ENCODE results near the gene PIP4P1. TPM values are rescaled to one million over a fixed set of nuclear protein-coding genes. Genes with fewer than 3 reads are reported as not detected.

PIP4P1 gene
- total RNA-seq (2022; extraction: Qiagen RNA extraction), result 26.9 to 38.5 TPM (median 31.7 TPM) in 5 replicates

DNA sequence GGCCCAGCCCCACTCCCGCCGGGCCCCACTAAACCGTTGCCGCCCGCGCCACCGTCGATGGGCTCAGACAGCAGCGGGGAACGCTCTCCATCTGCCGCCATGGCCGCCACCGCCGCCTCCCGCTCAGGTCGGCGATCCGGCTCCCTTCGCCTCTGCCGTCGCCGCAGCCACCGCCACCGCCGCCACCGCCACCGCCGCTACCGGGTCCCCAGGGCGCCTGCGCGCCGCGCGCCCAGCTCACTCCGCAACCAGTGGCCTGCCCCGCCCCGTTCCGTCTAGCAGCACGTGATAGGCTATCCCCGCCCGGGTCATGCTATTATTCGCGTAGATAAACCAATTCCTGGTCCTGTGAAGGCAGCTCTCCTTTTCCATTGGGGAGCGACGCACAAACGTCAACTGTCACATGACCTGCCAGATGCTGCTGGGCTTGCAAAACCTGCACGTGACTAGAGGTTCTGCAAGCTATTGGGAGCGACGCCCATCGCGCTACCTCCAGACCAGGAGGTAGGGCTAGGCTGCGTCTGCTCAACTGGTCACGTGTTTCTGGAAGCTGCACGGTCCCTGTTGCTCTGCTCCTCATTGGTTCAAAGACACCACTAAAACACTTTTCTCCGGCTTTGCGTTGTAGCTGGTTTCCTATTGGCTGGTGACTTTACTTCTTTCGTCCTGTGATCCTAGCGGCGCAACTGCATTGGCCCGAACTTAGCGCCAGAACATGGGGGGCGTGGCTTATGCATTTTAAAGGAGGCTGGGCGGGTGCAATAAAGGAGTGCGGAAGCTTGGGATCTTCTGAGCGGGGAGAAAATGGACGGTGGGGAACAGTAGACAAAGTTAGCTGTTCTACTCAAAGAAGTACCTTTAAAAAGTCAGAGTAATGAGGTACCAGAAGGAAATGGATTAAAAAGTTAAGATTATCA, at the start of gene PIP4P1:
PIP4P1 (minus strand) TSS at position 210 of the 917 bp plus-strand sequence; CDS start at position 101, 109 bp downstream.

DNA sequence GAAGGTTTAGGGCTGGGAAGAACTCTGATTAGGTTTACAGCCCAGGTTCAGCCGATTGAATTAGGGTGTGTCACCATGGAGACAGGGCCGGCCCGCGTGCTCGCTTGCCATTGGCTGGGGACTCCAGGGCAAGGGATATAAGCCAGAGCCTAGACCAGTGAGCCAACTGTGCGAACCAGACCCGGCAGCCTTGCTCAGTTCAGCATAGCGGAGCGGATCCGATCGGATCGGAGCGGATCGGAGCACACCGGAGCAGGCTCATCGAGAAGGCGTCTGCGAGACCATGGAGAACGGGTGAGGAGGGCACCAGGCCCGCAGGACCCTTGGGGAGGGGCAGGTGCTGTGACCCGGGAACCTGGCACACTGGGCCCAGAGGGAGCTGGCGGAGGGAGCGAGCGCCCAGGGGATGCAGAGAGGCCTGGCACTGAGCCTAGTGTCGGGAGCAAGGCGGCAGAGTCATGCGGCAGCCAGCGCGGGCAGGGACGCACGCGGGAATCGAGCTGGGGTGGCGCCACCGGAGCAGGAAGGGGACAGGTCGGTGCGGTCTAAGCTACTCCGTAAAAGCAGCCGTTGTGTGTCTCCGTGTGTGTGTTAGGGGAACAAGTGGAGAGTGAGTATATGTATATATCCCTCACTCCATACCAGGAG, 8.1 kb upstream of the PIP4P1 start, which contains the start of gene PNP:
PNP (plus strand) TSS at position 165 of the 648 bp plus-strand sequence; CDS start at position 284, 119 bp downstream.

DNA sequence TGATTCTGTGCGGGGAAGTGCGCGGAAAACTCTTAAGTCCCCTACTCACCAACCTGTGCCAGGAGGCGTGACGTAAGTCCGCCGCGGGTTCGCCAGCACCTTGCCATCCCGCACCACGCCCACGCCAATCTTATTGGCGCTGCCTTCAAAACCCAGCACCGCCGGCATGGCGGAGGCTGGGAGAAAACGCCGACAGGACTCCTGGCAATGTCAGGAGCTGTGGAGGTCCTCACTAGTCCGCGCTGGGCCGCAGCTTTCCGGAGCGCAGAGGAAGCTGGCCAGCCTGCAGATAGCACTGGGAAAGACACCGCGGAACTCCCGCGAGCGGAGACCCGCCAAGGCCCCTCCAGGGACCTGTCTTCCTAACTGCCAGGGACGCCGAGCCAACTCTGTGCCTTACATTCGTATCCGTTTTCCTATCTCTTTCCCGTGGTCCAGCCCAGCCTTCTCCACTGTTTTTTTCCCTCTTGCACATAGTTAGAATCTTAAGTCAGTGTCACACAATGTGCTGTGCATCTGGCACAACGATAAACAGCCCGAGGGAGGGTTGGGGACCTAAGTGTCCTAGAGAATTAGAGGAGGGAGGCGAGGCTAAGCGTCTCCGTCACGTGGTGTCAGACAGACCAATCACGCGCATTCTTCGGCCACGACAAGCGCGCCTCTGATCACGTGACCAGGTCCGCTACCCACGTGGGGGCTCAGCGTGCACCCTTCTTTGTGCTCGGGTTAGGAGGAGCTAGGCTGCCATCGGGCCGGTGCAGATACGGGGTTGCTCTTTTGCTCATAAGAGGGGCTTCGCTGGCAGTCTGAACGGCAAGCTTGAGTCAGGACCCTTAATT, 6.5 kb downstream of the PIP4P1 start, which contains the start of the genes APEX1 and OSGEP:
APEX1 (plus strand) TSS at position 711 of the 839 bp plus-strand sequence. CDS start 420 bp downstream, outside the sequence.
OSGEP (minus strand) TSS at position 297 of the 839 bp plus-strand sequence; CDS start at position 168, 129 bp downstream.

DNA sequence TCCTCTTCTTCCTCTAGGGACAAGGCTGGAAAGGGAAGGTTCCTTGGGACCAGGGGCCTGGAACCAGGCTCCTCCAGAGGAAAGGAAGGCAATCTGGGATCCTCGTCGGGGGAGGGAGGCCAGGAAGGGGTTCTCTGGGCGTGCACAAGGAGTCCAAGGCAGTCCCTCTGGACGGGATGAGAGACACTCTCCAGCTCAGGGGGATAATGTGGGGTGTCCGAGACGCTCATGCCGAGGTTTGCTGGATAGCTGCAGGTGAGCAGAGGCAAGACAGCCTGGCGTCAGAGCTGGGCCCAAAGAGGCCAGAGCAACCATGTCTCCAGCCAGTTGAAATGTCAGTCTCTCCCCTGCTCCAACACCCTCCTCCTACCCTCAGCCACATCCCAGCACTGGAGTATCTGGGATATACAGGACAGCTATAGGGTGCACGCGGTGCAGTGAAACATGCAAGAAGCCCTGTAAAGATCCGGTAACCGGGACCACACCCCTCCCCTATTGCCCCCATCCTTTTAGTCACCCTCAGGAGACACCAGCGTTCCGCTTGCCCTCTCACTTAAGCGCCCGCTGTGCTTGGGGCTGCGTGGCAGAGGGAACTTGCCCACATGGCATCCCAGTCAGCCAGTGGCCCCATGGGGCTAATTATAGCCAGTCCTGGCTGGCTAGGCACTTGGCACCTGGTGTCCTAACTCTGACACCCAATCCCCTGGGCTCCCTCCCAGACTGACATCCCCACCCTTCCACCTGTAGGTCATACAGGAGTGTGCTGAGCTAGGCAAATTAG, 25.5 kb downstream of the PIP4P1 start, which contains the start of gene KLHL33:
KLHL33 (minus strand) TSS at position 585 of the 781 bp plus-strand sequence; CDS start at position 230, 355 bp downstream.

DNA sequence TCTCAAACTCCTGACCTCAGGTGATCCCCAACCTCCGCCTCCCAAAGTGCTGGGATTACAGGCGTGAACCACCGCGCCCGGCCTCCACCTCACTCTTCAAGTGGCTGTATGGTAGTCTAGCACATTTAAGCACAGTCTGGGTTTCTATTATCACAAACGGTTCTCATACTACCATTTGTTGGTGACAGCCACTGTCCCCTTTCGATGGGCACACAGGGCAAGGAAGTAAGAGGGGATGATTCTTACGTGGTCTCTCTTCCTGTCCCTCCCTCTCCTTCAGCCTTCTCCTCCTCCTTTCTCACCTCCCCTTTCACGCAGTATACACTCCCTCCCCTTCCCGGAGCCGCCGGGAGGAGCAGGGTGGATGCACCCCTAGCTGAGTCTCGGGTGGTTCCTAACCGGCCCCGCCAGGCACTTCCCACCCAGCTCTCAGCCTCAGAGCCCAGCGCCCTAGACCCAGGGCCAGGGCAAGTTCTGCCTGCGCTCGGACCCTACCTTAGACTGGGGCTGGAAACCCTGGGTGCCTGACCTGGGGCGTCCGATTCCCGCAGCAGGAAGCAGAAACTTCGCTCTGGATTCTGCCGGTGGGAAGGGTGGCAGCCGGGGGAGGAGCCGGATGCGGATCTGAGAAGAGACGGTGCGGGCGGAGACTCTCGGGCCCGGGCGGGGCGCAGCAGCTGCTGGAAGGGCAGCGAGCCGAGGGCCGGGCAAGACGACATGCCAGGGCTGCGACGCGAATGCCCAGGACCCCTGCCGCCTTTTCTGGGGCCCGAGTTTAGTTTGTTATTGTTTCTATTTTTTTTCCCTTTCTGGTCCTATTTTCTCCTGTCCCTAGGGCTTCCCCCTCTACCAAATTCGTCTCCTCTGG, 48.1 kb downstream of the PIP4P1 start, which contains the start of gene TEP1:
TEP1 (minus strand) TSS at position 626 of the 868 bp plus-strand sequence. CDS start 5,062 bp downstream, outside the sequence.

Other genes with a start within 250 kb of the PIP4P1 start
- gene OR11H6, start 237.7 kb downstream of the PIP4P1 start, total RNA-seq (2022; extraction: Qiagen RNA extraction), result not detected in 5 replicates
- gene OR11H7, start 232.5 kb downstream of the PIP4P1 start, total RNA-seq (2022; extraction: Qiagen RNA extraction), result not detected in 5 replicates
- gene OR11H4, start 222.1 kb downstream of the PIP4P1 start, total RNA-seq (2022; extraction: Qiagen RNA extraction), result not detected in 5 replicates
- 15.5 to 26.0 TPM (median 17.3 TPM) in 5 replicates for gene TTC5, start 155.5 kb downstream of the PIP4P1 start, total RNA-seq (2022; extraction: Qiagen RNA extraction)
- 35.9 to 43.6 TPM (median 38.6 TPM) in 5 replicates for gene CCNB1IP1, start 128.2 kb downstream of the PIP4P1 start, total RNA-seq (2022; extraction: Qiagen RNA extraction)
- gene PARP2, start 117.8 kb downstream of the PIP4P1 start, total RNA-seq (2022; extraction: Qiagen RNA extraction), result 17.3 to 21.2 TPM (median 18.9 TPM) in 5 replicates
- gene TEP1, start 47.9 kb downstream of the PIP4P1 start, total RNA-seq (2022; extraction: Qiagen RNA extraction), result 8.7 to 9.7 TPM (median 9.3 TPM) in 5 replicates
- 0.01 to 0.03 TPM (median 0.02 TPM) in 4 of 5 replicates, not detected in the other for gene KLHL33, start 25.3 kb downstream of the PIP4P1 start, total RNA-seq (2022; extraction: Qiagen RNA extraction)
- gene OSGEP, start 6.6 kb downstream of the PIP4P1 start, total RNA-seq (2022; extraction: Qiagen RNA extraction), result 23.5 to 26.9 TPM (median 24.8 TPM) in 5 replicates
- 252 to 268 TPM (median 254 TPM) in 5 replicates for gene APEX1, start 6.2 kb downstream of the PIP4P1 start, total RNA-seq (2022; extraction: Qiagen RNA extraction)
- gene PNP, start 8.0 kb upstream of the PIP4P1 start, total RNA-seq (2022; extraction: Qiagen RNA extraction), result 130 to 158 TPM (median 135 TPM) in 5 replicates
- 0.13 to 0.39 TPM (median 0.25 TPM) in 5 replicates for gene RNASE10, start 44.1 kb upstream of the PIP4P1 start, total RNA-seq (2022; extraction: Qiagen RNA extraction)
- not detected in 5 replicates for gene RNASE9, start 99.6 kb upstream of the PIP4P1 start, total RNA-seq (2022; extraction: Qiagen RNA extraction)
- gene RNASE11, start 126.6 kb upstream of the PIP4P1 start, total RNA-seq (2022; extraction: Qiagen RNA extraction), result not detected in 5 replicates
- not detected in 5 replicates for gene RNASE12, start 129.9 kb upstream of the PIP4P1 start, total RNA-seq (2022; extraction: Qiagen RNA extraction)
- not detected in 5 replicates for gene OR6S1, start 180.3 kb upstream of the PIP4P1 start, total RNA-seq (2022; extraction: Qiagen RNA extraction)
- 4.6 to 9.5 TPM (median 8.4 TPM) in 5 replicates for gene RNASE4, start 223.1 kb upstream of the PIP4P1 start, total RNA-seq (2022; extraction: Qiagen RNA extraction)
- gene ANG, start 227.3 kb upstream of the PIP4P1 start, total RNA-seq (2022; extraction: Qiagen RNA extraction), result 10.0 to 12.2 TPM (median 11.2 TPM) in 5 replicates